Activated gamma-delta T cell (primary cell): Measurements from ENCODE around the gene RAD51B.
"Not testable (repeated sequence)": the region's sequence is repeated elsewhere in the genome, so short reads cannot be mapped to it uniquely, and the experiment has no call there.

Source experiments
- DNase-seq: peaks from one replicate; lab custom pipeline; 2025; lab: John Stamatoyannopoulos, UW

RAD51B gene

GRCh38 chr14:67984274-67984673, 164.7 kb downstream of the RAD51B start:
- DNase-seq: no peak

- DNase-seq: no peak
Measured at GRCh38 chr14:67986131-67986841, 166.7 kb downstream of the RAD51B start.

DNA sequence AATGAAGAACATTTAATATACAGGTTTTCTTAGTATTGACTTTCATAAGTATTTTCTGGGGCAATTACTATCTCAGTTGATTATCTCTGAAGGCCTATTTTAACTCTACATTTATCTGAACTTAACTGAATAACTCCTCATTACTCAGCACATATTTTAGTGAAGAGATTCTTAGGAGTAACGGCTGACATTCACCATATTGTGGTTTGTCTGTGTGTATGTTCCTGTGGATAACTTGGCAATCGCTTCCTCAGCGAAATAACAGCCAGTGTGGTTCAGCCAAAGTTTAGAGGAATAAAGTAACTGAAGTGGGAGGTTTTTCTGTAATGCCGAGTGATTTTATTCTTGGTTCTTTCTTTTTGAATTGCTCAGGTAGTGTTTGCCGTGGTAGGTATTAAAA, 168.0 kb downstream of the RAD51B start:
- no peak for DNase-seq

DNA sequence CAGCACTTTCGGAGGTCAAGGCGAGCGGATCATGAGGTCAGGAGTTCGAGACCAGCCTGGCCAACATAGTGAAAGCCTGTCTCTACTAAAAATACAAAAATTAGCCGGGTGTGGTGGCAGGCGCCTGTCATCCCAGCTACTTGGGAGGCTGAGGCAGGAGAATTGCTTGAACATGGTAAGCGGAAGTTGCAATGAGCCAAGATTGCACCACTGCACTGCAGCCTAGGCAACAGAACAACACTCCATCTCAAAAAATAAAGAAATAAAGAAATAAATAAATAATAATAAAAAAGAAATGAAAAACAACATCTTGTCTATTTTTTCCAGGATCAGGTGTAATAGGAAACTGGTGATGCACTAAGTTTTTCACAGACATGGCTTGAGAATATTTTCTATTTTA, 168.6 kb downstream of the RAD51B start:
- not testable (repeated sequence) for DNase-seq

DNA sequence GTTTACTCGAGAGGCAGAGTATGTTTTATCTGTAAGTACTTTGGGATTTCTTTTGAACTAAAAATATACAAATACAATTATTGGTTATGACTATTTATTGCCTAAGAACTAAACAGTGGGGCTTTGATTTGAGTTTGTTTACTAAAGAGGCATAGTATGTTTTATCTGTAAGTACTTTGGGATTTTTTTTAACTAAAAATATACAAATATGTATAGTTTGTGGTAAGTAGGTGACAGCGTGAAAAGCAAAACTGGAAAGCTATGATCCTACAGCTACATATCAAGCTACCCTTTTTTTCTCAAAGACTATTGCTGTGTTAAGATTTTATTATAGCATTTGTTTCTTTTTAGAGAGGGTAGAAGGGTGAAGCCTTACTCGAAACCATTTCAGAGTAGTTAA, 171.0 kb downstream of the RAD51B start:
- no peak for DNase-seq

- no peak for DNase-seq
Measured at GRCh38 chr14:67994531-67994930, 175.0 kb downstream of the RAD51B start.

GRCh38 chr14:67996235-67996634, 176.7 kb downstream of the RAD51B start:
- DNase-seq: no peak

- no peak for DNase-seq
Measured at GRCh38 chr14:67998834-67999233, 179.3 kb downstream of the RAD51B start.

GRCh38 chr14:67999290-67999689, 179.7 kb downstream of the RAD51B start:
- no peak for DNase-seq

DNA sequence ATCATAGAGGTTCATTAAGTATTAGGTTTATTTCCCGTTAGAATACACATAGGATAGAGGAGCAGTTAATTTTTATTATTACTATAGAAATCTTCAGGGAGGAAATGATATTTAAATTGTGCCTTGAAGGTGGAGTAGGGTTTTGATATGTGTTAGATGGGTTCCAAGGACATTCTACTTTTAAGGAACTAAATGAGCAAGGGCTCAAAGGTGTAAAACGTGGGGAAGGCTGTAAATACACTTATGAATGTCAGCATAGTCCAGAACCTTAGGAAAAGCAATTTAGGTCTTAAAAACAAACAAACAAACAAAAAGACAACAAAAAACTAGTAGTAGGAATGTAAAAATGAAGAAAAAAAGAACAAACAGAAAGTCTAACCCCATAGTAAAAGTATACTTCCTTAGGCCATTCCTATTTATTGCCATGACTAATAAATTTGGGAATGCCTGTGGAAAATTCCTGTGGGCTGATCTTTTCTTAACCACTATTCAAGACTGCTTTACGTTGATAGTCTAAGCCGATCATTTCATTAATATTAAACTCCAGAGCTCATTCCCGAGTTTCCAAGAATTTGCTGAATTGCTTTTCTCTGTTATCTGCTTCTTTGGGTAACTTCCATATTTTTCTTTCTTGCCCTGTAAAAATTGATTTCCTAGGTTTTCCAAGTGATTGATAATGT, 180.3 kb downstream of the RAD51B start:
- DNase-seq: no peak

- no peak for DNase-seq
Measured at GRCh38 chr14:68000511-68000910, 180.9 kb downstream of the RAD51B start.

DNA sequence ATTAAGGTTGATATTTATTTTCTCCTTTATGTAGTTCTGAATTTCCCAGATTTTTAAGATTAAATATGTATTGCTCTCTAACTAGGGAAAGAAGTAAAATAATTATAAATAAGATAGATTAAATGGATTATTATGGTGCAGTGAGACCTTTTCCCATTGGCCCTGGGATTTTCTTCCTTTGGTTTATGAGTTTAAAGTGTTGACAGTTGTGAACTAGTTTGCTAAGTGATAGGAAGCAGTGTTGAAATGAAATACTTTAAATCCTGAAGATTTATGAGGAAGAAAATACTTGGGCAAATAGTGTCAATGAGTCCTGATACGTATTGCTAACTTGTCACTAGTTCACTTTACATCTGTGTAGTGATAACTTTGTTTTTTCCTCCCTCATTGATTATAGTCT, 188.9 kb downstream of the RAD51B start:
- DNase-seq: no peak

- DNase-seq: no peak
Measured at GRCh38 chr14:68011406-68012028, 191.9 kb downstream of the RAD51B start.

DNA sequence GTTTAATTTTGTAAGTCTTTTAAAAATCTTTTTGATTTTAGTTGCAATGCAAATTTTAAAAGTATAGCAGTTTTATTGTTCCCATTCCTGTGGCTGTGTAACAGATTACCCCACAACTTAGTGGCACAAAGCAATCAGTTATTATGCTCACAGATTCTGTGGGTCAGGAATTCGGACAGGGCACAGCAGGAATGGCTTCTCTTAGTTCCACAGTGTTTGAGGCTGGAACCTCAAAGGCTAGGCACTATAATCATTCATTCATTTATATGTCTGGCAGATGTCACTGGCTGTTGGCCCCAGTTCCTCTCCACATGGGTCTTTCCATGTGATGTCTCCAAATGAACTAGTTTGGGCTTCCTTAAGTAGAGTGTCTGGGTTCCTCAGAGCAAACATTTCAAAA, 193.3 kb downstream of the RAD51B start:
- no peak for DNase-seq

DNA sequence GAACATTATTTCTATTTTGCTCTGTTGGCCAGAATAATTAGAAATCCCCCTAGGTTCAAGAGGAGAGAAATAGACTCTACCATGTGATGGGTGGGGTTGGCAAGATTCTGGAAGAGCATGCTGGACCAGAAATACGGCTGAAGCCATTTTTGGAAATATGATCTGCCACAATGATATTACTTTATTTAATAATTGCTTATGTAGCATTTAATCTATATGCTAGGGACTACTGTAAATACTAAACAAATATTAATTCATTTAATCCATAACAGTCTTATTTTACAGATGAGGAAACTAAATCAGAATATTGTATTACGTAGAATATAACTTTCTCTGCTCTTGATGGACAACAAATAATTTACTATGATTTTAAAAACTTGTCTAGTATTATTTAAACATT, 193.7 kb downstream of the RAD51B start:
- no peak for DNase-seq

GRCh38 chr14:68014771-68015170, 195.2 kb downstream of the RAD51B start:
- no peak for DNase-seq

DNA sequence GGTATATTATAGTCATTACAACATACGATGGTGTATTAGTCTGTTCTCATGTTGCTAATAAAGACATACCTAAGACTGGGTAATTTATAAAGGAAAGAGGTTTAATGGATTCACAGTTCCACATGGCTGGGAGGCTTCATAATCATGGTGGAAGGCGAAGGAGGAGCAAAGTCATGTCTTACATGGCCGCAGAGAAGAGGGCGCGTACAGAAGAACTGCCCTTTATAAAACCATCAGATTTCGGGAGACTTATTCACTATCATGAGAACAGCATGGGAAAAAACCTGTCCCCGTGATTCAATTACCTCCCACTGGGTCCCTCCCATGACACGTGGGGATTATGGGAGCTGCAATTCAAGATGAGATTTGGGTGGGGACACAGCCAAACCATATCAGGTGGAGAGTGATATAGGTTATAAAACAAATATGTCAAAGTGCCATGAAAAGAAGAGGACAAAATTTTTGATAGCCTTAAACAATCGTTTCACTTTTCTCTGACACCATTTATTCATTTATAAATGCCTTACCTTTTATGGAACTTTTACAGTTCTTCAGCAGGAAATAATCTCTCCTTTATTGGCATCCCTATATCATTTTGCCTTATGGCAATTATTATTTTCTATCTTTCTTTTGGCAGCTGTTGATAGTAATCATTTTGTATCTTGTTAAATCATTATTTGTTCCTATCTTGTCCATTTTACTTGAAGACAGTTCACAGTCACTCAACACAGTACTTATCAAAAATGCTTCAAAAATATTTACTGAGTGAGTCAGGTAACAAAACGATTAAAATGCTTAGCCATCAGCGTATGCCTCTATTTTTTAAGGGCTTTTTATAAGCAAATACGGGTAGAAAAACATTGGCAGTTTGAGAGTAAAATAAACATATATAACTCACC, 196.0 kb downstream of the RAD51B start:
- DNase-seq: no peak

- no peak for DNase-seq
Measured at GRCh38 chr14:68016255-68016914, 196.8 kb downstream of the RAD51B start.

- no peak for DNase-seq
Measured at GRCh38 chr14:68018598-68018997, 199.0 kb downstream of the RAD51B start.

DNA sequence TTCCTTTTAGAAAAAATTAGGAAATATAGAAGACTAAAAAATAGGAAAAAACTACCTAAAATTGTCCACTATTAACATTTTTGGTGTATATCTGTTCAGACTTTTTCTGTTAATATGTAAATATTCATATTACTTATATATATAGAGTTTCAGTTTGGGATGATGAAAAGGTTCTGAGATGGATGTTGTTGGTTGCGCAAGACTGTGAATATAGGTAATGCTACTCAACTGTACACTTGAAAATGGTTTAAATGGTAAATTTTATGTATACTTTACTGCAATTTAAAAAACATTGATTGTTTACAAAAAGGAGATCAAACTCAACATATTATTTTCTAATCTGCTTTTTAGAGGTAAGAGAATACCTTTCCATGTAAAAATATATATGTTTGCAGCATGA, 200.9 kb downstream of the RAD51B start:
- no peak for DNase-seq

DNA sequence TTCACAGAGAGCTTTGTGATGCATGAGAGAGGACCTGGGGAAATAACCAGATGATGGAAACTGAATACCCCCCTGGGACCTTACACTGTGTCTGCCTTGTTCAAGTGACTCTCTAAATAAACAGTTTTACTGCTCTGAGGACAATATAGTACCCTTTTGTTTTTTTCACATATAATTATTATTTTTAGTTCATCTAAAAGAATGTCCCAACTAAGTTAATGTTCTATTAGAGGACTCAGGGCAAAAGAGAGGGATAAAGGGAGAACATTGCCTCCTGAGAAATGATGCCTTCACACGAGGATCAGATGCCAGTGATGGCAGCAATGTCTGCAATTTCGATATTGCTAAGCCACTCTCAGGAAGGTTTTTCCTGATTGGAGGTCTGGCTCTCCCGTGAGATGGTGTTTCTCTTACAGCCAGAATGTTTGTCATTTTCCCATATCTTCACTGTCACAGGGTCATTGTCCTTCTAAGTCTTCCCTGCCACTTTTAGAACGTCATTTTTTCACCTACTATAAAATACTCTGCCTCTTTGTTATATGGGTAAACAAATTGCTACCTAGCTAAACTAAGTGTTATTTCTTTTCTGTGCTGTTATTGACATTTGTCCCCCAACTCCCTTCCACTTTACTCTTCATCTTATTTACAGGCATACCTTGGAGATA, 201.6 kb downstream of the RAD51B start:
- no peak for DNase-seq
